Neural cell (in vitro differentiated cells): Measurements from ENCODE around the gene PDCD7.
"Not testable (repeated sequence)": the region's sequence is repeated elsewhere in the genome, so short reads cannot be mapped to it uniquely, and the experiment has no call there.

Experiments used
- EZH2 ChIP-seq: fragments of 200-600, 300-800 bp; shearing (Covaris generic), sonication (generic); IDR thresholded peaks from 2 replicates; pipeline ENCODE4 v1.6.1; 2014; ENCODE audit warnings: antibody characterized with exemption, low read length, borderline replicate concordance, mild to moderate bottlenecking; ENCODE audit not compliant: insufficient read depth, poor library complexity, severe bottlenecking
- MXI1 ChIP-seq: fragments of 450-650 bp; conservative IDR thresholded peaks from 2 replicates; pipeline ENCODE4 v1.6.1; 2014; ENCODE audit warnings: antibody characterized with exemption, mild to moderate bottlenecking; ENCODE audit not compliant: poor library complexity, severe bottlenecking
- POLR2AphosphoS5 ChIP-seq: IDR thresholded peaks from 2 replicates; pipeline ENCODE4 v1.6.1; 2012
- RAD21 ChIP-seq: fragments of 450-650 bp; conservative IDR thresholded peaks from 2 replicates; pipeline ENCODE4 v1.6.1; 2014; ENCODE audit warnings: antibody characterized with exemption, mild to moderate bottlenecking, moderate library complexity
- REST ChIP-seq: IDR thresholded peaks from 2 replicates; pipeline ENCODE4 v1.6.1; 2012; ENCODE audit warnings: borderline replicate concordance
- TF ChIP-seq, protein P1 (sequence below): fragments of 450-650 bp; IDR thresholded peaks from 2 replicates; pipeline ENCODE4 v1.5.1; 2014; ENCODE audit warnings: antibody characterized with exemption, mild to moderate bottlenecking, moderate library complexity; ENCODE audit not compliant: poor library complexity, severe bottlenecking

GRCh38 chr15:65093793-65094170 lies 39.8 kb downstream of the PDCD7 start:
- TF ChIP-seq, protein P1, sequence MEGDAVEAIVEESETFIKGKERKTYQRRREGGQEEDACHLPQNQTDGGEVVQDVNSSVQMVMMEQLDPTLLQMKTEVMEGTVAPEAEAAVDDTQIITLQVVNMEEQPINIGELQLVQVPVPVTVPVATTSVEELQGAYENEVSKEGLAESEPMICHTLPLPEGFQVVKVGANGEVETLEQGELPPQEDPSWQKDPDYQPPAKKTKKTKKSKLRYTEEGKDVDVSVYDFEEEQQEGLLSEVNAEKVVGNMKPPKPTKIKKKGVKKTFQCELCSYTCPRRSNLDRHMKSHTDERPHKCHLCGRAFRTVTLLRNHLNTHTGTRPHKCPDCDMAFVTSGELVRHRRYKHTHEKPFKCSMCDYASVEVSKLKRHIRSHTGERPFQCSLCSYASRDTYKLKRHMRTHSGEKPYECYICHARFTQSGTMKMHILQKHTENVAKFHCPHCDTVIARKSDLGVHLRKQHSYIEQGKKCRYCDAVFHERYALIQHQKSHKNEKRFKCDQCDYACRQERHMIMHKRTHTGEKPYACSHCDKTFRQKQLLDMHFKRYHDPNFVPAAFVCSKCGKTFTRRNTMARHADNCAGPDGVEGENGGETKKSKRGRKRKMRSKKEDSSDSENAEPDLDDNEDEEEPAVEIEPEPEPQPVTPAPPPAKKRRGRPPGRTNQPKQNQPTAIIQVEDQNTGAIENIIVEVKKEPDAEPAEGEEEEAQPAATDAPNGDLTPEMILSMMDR, result not testable (repeated sequence)
- not testable (repeated sequence) for TF ChIP-seq EZH2, POLR2AphosphoS5, MXI1, REST, RAD21
